H9 (cell line): ENCODE results near the gene NUDT21. TPM values are rescaled to one million over a fixed set of nuclear protein-coding genes. Genes with fewer than 3 reads are reported as not detected.

Experiments
- DNase-seq: peaks from one replicate; pipeline ENCODE4 v3.0.0-alpha.2; 2017
- H2AFZ ChIP-seq: one replicate; pipeline ENCODE4 v1.6.1; 2013; ENCODE audit warnings: mild to moderate bottlenecking, low read length, control low read depth, moderate library complexity
- H2AK5ac ChIP-seq: 2 replicates; pipeline ENCODE4 v1.6.1; 2013; ENCODE audit warnings: low read length, control low read depth, mixed read lengths; ENCODE audit not compliant: insufficient read length
- H2BK120ac ChIP-seq: one replicate; pipeline ENCODE4 v1.6.1; 2013; ENCODE audit warnings: low read depth, mild to moderate bottlenecking, low read length, control low read depth, inconsistent platforms; ENCODE audit not compliant: poor library complexity, severe bottlenecking
- H2BK12ac ChIP-seq: 2 replicates; pipeline ENCODE4 v1.6.1; 2013; ENCODE audit warnings: low read length, control low read depth, mixed read lengths, low read depth; ENCODE audit not compliant: insufficient read length
- H2BK15ac ChIP-seq: 2 replicates; pipeline ENCODE4 v1.6.1; 2013; ENCODE audit warnings: low read depth, low read length, control low read depth
- H2BK20ac ChIP-seq: one replicate; pipeline ENCODE4 v1.6.1; 2013; ENCODE audit warnings: low read depth, mild to moderate bottlenecking, low read length, control low read depth, inconsistent platforms; ENCODE audit not compliant: poor library complexity, severe bottlenecking
- H2BK5ac ChIP-seq: 2 replicates; pipeline ENCODE4 v1.6.1; 2013; ENCODE audit warnings: low read length, control low read depth, mixed read lengths; ENCODE audit not compliant: insufficient read length
- H3K14ac ChIP-seq: 2 replicates; pipeline ENCODE4 v1.6.1; 2013; ENCODE audit warnings: low read length, control low read depth; ENCODE audit not compliant: insufficient read depth
- H3K18ac ChIP-seq: 2 replicates; pipeline ENCODE4 v1.6.1; 2013; ENCODE audit warnings: low read depth, mild to moderate bottlenecking, mixed read lengths, low read length, control low read depth; ENCODE audit not compliant: insufficient read length
- H3K23ac ChIP-seq: 2 replicates; pipeline ENCODE4 v1.6.1; 2013; ENCODE audit warnings: low read length, control low read depth, mixed read lengths, low read depth; ENCODE audit not compliant: insufficient read length
- H3K23me2 ChIP-seq: 2 replicates; pipeline ENCODE4 v1.6.1; 2013; ENCODE audit warnings: low read depth, mild to moderate bottlenecking, mixed read lengths, low read length, control low read depth; ENCODE audit not compliant: insufficient read length, poor library complexity, severe bottlenecking
- H3K27ac ChIP-seq: 2 replicates; pipeline ENCODE4 v1.5.1; 2013; ENCODE audit warnings: low read length, control low read depth, mixed read lengths, low read depth; ENCODE audit not compliant: insufficient read length
- H3K27me3 ChIP-seq: 2 replicates; pipeline ENCODE4 v1.6.1; 2013; ENCODE audit warnings: low read length, control low read depth, inconsistent platforms; ENCODE audit not compliant: insufficient read depth
- H3K4ac ChIP-seq: 2 replicates; pipeline ENCODE4 v1.6.1; 2013; ENCODE audit warnings: low read depth, mild to moderate bottlenecking, control low read depth, inconsistent platforms, low read length, moderate library complexity
- H3K4me1 ChIP-seq: 2 replicates; pipeline ENCODE4 v1.6.1; 2013; ENCODE audit warnings: low read length, control low read depth, inconsistent platforms; ENCODE audit not compliant: insufficient read depth
- H3K4me2 ChIP-seq: 2 replicates; pipeline ENCODE4 v1.6.1; 2013; ENCODE audit warnings: low read length, control low read depth, mixed read lengths; ENCODE audit not compliant: insufficient read length, insufficient read depth
- H3K56ac ChIP-seq: 2 replicates; pipeline ENCODE4 v1.6.1; 2013; ENCODE audit warnings: low read depth, mild to moderate bottlenecking, mixed read lengths, low read length, control low read depth; ENCODE audit not compliant: insufficient read length
- H3K79me1 ChIP-seq: 2 replicates; pipeline ENCODE4 v1.6.1; 2013; ENCODE audit warnings: low read depth, mild to moderate bottlenecking, moderate library complexity, low read length, control low read depth, inconsistent platforms; ENCODE audit not compliant: insufficient read depth, poor library complexity, severe bottlenecking
- H3K79me2 ChIP-seq: 2 replicates; pipeline ENCODE4 v1.6.1; 2013; ENCODE audit warnings: low read length, control low read depth, inconsistent platforms; ENCODE audit not compliant: insufficient read depth
- H3K9ac ChIP-seq: 2 replicates; pipeline ENCODE4 v1.6.1; 2013; ENCODE audit warnings: low read length, control low read depth, mixed read lengths; ENCODE audit not compliant: insufficient read length; ENCODE audit errors: extremely low read depth
- H3K9me3 ChIP-seq: one replicate; pipeline ENCODE4 v1.6.1; 2013; ENCODE audit warnings: low read depth, low read length, inconsistent platforms; ENCODE audit not compliant: control insufficient read depth
- H3T11ph ChIP-seq: one replicate; pipeline ENCODE4 v1.6.1; 2013; ENCODE audit warnings: mild to moderate bottlenecking, low read length, control low read depth, inconsistent platforms
- H4K20me1 ChIP-seq: one replicate; pipeline ENCODE4 v1.6.1; 2013; ENCODE audit not compliant: control insufficient read depth, insufficient read length, insufficient read depth
- H4K5ac ChIP-seq: 2 replicates; pipeline ENCODE4 v1.6.1; 2013; ENCODE audit warnings: low read depth, mild to moderate bottlenecking, mixed read lengths, low read length, control low read depth; ENCODE audit not compliant: insufficient read length
- H4K8ac ChIP-seq: replicated peaks from 2 replicates; pipeline ENCODE4 v1.6.1; 2013; ENCODE audit warnings: low read length, control low read depth, mixed read lengths, low read depth; ENCODE audit not compliant: insufficient read length
- H4K91ac ChIP-seq: 2 replicates; pipeline ENCODE4 v1.6.1; 2013; ENCODE audit warnings: low read depth, mild to moderate bottlenecking, moderate library complexity, mixed read lengths, low read length, control low read depth; ENCODE audit not compliant: insufficient read length
- H3K27ac Mint-ChIP-seq, 3 experiments: 2 replicates in 2 of 3; 3 replicates in 1 of 3; pipeline ENCODE4 v1.8.0; 2020 to 2021; ENCODE audit warnings: mixed read lengths in 3 of 3, mild to moderate bottlenecking in 1 of 3, moderate library complexity in 1 of 3
- H3K27me3 Mint-ChIP-seq: 2 replicates; pipeline ENCODE4 v1.8.0; 2021; ENCODE audit warnings: low read depth, mild to moderate bottlenecking, moderate library complexity, mixed read lengths
- H3K36me3 Mint-ChIP-seq, 3 experiments: 2 replicates in 2 of 3; 3 replicates in 1 of 3; pipeline ENCODE4 v1.8.0; 2020 to 2021; ENCODE audit warnings: low read depth in 3 of 3, mixed read lengths in 3 of 3; ENCODE audit not compliant: insufficient read depth in 1 of 3
- H3K4me1 Mint-ChIP-seq, 2 experiments: 2 replicates each; pipeline ENCODE4 v1.8.0; 2020; ENCODE audit warnings: mixed read lengths in 2 of 2
- H3K4me3 Mint-ChIP-seq, 2 experiments: 2 replicates in 1 of 2; 3 replicates in 1 of 2; pipeline ENCODE4 v1.8.0; 2020 to 2021; ENCODE audit warnings: mild to moderate bottlenecking in 2 of 2, mixed read lengths in 2 of 2, moderate library complexity in 1 of 2
- H3K9me3 Mint-ChIP-seq, 2 experiments: 2 replicates in 1 of 2; 3 replicates in 1 of 2; pipeline ENCODE4 v1.8.0; 2020; ENCODE audit warnings: mild to moderate bottlenecking in 2 of 2, mixed read lengths in 2 of 2, moderate library complexity in 1 of 2
- total RNA-seq: library from RNA; stranded (reverse); gene quantifications from 2 replicates; pipeline ENCODE4 v1.2.1, GENCODE V29; 2021
- TF ChIP-seq, protein P1 (sequence below): fragments of 200-600 bp; sonication (generic); conservative IDR thresholded peaks from 3 replicates; pipeline ENCODE4 v1.8.0; 2021; ENCODE audit warnings: antibody characterized with exemption, mild to moderate bottlenecking

Gene NUDT21
- total RNA-seq, 1 experiment from 2014 or later, result 276 TPM

DNA sequence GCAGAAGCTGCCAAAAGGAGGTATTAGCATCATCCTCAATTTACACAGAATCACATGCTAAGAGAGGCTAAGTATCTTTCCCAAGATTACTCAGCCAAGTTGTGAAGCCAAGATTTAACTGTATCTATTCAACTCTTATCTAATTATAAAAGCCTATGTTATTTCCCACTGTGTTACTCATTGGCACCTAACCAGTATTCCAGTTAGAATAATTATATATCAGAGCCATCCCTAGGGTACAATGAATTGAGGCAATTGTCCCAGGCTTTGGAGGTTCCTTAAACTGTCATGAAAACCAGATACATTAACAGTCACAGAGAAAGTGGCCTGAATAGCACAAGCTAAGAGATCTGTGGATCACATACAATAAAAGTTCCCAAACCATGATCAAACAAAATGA, 14.9 kb downstream of the NUDT21 start:
- H3K9me3 Mint-ChIP-seq, result no peaks in the 10 kb centered on the region
- Histone ChIP-seq H2BK5ac (no peak overlapping the region), H2BK20ac (no peak overlapping the region), H3K79me2 (no peaks in the 10 kb centered on the region), H3K18ac (no peak overlapping the region), H4K91ac (no peak overlapping the region), H4K5ac (no peak overlapping the region), H3K4me1 (no peaks in the 10 kb centered on the region), H4K20me1 (no peaks in the 10 kb centered on the region), H3K79me1 (no peaks in the 10 kb centered on the region), H3K27ac (no peak overlapping the region), H3T11ph (no peak overlapping the region), H4K8ac (no peak overlapping the region), H3K9me3 (no peaks in the 10 kb centered on the region), H3K14ac (no peak overlapping the region), H3K27me3 (no peaks in the 10 kb centered on the region), H2BK12ac (no peak overlapping the region), H3K4me2 (no peak overlapping the region), H3K23me2 (no peaks in the 10 kb centered on the region), H3K23ac (no peak overlapping the region), H3K9ac (no peak overlapping the region), H2BK120ac (no peak overlapping the region), H2AFZ (no peak overlapping the region), H2AK5ac (no peak overlapping the region), H3K4ac (no peak overlapping the region), H3K56ac (no peak overlapping the region), H2BK15ac (no peak overlapping the region)
- no peak for DNase-seq
- H3K4me3 Mint-ChIP-seq, result no peak overlapping the region
- H3K27me3 Mint-ChIP-seq, result no peaks in the 10 kb centered on the region
- H3K36me3 Mint-ChIP-seq, result peaks cover 24 to 70% (median 70%) of the 10 kb centered on the region in 3 experiments
- no peaks in the 10 kb centered on the region for H3K4me1 Mint-ChIP-seq
- H3K27ac Mint-ChIP-seq, result no peak overlapping the region
- TF ChIP-seq, protein P1, sequence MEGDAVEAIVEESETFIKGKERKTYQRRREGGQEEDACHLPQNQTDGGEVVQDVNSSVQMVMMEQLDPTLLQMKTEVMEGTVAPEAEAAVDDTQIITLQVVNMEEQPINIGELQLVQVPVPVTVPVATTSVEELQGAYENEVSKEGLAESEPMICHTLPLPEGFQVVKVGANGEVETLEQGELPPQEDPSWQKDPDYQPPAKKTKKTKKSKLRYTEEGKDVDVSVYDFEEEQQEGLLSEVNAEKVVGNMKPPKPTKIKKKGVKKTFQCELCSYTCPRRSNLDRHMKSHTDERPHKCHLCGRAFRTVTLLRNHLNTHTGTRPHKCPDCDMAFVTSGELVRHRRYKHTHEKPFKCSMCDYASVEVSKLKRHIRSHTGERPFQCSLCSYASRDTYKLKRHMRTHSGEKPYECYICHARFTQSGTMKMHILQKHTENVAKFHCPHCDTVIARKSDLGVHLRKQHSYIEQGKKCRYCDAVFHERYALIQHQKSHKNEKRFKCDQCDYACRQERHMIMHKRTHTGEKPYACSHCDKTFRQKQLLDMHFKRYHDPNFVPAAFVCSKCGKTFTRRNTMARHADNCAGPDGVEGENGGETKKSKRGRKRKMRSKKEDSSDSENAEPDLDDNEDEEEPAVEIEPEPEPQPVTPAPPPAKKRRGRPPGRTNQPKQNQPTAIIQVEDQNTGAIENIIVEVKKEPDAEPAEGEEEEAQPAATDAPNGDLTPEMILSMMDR, result no peak
